Measurements from ENCODE around the gene INS.
"Not testable (repeated sequence)": the region's sequence is repeated elsewhere in the genome, so short reads cannot be mapped to it uniquely, and the experiment has no call there.

Gene INS

GRCh38 chr11:2180789-2181370, 19.9 kb upstream of the INS start:
- DNase-seq, result no peak

- no peak for DNase-seq
These were observed 19.3 kb upstream of the INS start for GRCh38 chr11:2180347-2180746.

DNA sequence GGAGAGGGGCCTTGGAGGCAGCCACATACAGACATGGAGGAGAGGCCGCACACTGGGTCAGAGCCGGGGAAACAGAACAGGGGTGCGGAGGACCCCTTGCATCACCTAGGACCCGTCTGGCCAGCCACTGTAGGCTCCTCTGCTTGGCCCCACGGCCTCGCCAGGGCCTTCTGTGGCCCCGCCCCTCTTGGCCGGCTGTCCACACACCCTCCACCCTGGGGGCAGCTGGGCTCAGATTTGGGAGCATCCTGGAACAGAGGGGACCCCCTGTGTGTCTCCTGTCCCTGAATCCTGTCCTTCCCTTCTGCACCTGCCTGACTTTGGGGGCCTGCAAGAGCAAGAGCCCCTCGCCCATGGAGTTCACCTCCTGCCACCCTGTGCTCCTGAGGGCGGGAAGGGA, 18.5 kb upstream of the INS start:
- no peak for DNase-seq

- no peak for DNase-seq
These were observed 18.0 kb upstream of the INS start for GRCh38 chr11:2178906-2179494.

- not testable (repeated sequence) for DNase-seq
These were observed 17.2 kb upstream of the INS start for GRCh38 chr11:2178055-2178773.

DNA sequence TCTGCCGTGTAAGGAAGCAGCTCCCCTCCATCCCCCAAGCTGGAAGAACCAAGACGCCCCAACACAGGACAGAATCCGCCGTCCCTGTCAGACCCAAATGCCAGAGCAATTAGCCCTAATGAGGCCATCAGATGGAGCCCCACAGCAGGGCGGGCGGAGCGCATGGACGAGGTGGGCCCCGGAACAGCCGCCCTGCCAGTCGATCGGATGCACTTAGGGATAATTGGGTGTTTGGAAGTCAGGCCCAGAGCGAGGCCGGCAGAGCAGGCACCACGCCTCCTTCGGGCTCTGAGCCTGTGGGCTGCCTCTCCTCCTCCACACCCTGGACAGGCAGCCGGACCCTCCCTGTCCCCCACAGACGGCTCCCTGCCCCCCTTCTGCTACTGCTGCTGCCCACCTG, 16.1 kb upstream of the INS start:
- DNase-seq, result no peak

DNA sequence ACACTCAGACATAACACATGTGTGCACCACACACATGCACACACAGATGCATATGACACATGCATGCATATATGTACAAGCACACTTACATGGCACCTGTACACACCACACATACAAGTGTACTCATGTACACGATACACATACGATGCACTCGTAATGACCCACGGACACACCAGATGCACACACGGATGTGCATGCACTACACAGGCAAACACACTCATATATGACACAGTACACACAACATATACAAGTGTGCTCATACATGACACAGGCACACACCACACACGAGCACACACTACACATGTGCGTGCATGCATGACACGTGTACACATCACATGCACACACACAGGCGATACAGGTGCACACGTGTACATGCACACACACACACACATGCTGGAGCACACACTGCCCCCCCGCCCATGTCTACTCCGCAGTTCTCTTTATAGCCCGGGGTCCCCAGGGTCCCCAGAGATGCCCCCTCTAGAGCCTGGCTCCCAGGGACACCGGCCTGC, 15.4 kb upstream of the INS start:
- DNase-seq, result no peak

GRCh38 chr11:2175659-2176058, 14.7 kb upstream of the INS start:
- no peak for DNase-seq

DNA sequence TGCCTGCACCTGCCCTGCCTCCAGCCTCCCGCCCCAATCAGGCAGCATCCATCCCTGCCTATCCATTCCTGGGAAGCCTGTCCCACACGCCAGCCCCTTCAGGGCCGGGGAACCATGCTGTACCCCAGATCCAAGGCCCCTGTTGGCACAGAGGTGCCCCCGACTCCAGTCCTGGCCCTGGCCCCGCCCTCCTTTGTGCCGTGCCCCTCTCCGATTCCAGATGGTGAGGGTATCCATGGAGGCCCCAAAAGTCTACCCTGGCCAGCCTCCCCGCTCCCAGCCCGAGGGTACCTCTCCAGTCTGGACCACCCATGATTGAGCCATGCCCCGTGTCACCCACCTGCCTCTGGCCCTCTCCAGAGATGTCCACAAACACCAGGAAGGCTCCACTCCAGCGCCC, 13.4 kb upstream of the INS start:
- DNase-seq, result no peak

- DNase-seq, result no peak
These were observed 12.8 kb upstream of the INS start for GRCh38 chr11:2173761-2174160.

DNA sequence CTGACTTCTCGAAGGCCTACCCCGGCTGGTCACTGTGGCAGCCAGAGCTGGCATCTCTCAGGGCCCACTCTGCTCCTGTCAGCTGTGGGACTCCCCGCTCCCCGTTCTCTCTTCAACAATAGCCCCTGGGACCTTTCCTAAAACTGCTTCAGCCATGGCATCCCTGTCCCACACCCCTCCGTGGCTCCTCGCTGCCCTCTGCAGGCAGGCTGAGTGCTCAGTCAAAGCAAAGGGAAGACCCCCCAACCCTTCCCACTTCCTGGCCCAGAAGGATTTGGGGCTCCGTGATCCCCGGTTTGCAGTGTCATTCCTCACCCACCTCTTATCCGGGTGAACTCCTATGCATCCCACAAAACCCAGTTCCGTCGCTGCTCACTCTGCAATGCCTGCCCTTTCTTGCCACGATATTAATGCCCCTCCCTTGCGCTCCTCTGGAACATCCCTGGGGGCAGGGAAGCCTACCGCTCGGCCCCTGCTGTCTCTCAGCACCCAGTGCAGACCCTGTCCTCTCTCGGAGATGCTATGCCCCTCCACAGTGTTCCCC, 12.2 kb upstream of the INS start:
- no peak for DNase-seq

GRCh38 chr11:2172676-2173075, 11.7 kb upstream of the INS start:
- DNase-seq, result no peak

DNA sequence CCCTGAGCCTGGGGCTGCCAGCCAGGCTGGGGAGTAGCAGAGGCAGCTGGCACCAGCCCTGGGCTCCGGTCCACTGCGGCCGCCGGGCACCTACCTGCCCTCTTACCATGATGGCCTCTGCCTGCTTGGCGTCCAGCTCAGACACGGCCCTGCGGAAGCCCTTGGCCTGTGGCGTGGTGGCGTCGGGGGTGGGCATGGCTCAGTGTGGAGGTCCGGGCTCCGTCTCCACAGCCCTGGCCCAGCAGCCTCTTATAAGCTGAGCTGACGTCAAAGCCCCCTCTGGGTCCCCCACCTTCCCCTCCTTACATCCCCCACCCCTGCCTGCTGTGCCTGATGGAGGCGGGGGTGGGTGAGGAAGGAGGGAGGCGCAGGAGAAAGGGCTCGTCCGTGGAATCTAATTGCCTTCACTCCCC, 10.6 kb upstream of the INS start, which contains the start of gene TH:
Gene TH (minus strand): TSS at position 225 of the 413 bp plus-strand sequence. CDS start 29 bp downstream, at position 196.
- no peak for DNase-seq

DNA sequence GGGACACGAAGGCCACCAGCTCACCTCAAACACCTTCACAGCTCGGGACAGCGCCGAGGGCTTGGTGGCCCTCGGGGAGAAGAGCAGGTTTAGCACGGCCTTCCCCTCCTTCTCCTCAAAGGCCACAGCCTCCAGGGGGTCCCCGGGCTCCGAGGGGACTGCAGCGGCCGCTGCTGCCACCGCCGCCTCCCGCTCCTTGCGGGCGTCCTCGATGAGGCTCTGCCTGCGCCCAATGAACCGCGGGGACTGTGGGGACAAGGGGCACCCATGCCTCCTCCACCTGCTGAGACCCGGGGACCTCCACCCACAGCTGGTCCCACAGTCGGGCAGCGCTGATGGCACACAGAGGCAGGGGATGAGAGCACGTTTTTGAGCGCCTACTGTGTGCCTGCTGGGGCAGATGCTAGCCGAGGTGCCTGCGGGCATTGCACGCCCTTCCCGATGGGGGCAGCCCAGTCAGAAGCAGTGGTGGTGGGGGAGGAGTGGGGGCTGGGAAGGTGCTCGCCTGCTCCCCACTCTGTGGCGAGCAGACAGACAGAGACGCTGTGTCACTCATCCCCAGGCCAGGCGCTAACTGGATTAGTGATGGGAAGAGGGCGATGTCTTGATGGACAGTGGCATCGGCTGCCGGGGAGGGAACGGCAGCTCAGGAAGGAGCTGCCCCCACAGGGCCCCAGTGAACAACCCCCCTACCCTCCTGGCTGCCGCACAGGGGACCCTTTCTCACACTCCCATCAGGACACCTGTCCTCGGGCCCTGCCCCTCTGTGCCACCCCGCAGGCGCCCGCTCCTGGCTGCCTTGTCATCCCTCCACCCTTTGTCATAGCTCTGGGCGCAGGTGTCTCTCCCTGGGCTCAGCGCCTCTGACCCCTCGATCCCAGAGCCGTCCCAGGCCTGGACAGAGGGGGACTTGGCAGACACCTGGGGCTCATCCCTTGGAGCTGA, 8.9 kb upstream of the INS start:
- no peak for DNase-seq

GRCh38 chr11:2169005-2169378, 8.0 kb upstream of the INS start:
- no peak for DNase-seq

DNA sequence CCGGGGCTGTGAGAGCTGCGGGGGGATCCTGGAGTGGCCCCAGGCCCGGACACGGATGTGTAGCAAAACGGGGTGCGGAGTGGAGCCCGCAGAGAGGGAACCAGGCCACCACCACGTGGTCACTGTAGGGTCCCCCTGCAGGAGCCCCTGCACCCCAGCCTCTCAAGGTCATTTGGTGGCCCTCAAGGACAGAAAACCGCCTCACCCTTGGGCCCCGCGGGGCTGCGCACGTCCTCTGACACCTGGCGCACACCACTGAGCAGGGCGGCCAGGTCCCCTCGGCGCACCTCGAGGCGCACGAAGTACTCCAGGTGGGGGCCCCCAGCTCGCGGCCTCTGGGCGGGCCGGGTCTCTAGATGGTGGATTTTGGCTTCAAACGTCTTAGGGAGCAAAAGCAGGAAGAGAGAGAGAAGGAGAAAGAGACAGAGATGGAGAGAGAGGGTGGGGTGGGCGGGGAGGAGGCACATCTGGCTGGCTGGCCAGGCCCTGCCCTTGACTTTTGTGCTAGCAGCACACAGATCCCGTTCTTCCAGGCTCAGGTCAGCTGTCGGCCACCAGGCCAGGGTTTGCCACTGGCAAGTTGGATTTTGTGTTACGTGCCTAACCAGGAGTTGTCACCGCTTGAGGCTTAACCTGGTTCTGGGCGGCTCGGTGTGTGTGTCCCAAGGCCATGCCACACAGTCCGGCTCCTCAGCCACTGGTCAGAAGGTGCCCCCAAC, 7.4 kb upstream of the INS start:
- DNase-seq, result no peak

- no peak for DNase-seq
These were observed 6.4 kb upstream of the INS start for GRCh38 chr11:2167141-2168045.

DNA sequence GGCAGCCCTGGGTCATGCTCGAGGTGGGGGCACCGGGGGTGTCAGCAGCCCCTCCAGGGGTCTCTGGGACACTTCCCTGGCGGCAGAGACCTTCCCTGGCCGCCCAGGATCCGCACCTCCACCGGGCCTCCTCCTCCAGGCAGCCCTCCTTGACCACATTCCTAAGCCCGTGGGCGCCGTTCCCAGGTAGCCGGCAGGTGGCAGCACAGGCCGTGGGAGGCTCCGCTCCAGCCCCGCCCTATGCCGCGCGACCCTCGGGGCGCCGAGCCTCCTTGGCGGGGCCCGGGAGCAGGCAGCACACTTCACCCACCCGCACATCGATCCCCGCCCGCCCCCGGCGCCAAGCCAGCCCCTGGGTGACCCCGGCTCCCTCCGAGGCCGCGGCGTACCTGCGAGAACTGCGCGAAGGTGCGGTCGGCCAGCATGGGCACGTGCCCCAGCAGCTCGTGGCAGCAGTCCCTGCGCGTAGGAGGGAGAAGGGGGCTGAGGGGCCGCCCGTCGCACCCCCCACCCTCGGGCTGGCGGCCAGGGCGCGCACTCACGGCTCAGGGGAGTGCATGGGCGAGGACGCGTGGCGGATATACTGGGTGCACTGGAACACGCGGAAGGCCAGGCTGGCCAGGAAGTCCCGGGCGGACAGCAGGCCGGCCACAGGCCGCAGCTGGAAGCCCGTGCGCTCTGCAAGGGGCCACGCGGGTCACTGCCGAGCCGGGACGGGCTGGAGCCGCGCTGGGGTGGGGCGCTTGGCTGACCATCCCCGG, 5.3 kb upstream of the INS start:
- DNase-seq, result peak; percentile 35

DNA sequence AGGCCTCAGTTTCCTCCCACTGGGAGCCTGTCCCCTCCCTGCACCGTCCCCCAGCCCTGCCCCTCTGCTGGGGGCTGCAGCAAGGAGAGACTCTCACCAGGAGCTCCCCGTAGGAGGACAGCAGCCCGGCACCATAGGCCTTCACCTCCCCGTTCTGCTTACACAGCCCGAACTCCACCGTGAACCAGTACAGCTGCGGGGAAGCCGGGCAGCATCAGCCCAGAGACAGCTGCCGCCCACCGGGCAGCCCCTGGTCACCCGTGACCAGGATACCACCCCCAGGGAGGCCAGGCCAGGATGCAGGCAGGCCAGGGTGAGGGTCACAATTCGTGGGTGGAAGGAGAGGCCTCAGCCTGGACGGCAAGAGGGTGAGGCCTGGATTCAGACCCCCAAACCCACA, 4.6 kb upstream of the INS start:
- no peak for DNase-seq

- no peak for DNase-seq
These were observed 4.0 kb upstream of the INS start for GRCh38 chr11:2164861-2165555.

Measured in stimulated activated CD4-positive, alpha-beta T cell treated with anti-CD3 and anti-CD28 coated beads, Interleukin-1b, Interleukin-23, amount 100 ng/mL, for 48 hours (primary cell).